ENCODE data around the gene FXYD5. TPM values are rescaled to one million over a fixed set of nuclear protein-coding genes. Genes with fewer than 3 reads are reported as not detected.

Gene FXYD5
- total and polyA plus RNA-seq, 9 of the 15 experiments (the other 6 are each of a cell fraction or from before 2014, with no cell fraction given), result 104 to 537 (median 174) TPM

DNA sequence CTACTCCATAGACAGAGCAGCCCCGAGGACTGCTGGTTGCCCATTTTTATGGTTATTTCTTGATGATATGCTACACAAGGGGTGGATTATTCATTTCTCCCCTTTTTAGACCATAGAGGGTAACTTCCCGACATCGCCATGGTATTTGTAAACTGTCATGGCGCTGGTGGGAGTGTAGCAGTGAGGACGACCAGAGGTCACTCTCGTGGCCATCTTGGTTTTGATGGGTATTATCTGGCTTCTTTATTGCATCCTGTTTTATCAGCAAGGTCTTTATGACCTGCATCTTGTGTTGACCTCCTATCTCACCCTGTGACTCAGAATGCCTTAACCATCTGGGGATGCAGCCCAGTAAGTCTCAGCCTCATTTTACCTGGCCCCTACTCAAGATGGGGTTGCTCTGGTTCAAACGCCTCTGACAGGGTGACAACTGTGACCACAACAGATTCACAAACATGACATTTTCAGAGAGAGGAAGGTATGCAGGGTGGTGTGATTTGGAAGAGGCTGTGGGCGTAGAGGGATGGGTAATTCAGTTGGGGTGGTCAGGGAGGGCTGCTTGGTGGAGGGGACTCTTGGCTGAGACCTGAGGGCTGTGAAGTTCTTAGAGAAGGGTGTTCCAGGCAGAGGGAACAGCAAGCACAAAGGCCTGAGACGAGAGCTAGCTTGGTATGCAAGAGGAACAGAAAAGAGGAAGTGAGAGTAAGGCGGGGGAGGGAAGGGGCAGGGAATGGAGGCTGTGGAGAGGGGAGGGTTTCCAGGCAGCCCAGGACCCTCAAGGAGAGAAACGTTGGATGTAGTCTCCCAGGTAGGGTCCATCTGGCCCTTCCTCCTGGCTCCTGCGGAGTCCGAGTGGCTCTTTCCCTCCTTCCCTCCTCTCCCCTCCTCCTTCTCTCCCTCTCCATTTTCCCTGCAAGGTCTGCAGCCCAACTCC lies 50.5 kb downstream of the FXYD5 start (continued):
- TF ChIP-seq AFF4 (CRISPR knock-in tag; IDR thresholded peaks at IDR 0.05) (no peak), CLOCK (CRISPR knock-in tag; IDR thresholded peaks at IDR 0.05; ENCODE audit: borderline replicate concordance) (peak; percentile 83; the same call in 1 of the 2 replicates), SLC30A9 (CRISPR knock-in tag; IDR thresholded peaks at IDR 0.05) (no peak), XRCC3 (IDR thresholded peaks at IDR 0.05) (no peak), SRSF3 (IDR thresholded peaks at IDR 0.05; ENCODE audit: insufficient read depth, low read length) (no peak), CBX1 (IDR thresholded peaks at IDR 0.05; ENCODE audit: low read depth) (peak; percentile 98), DACH1 (IDR thresholded peaks at IDR 0.05; ENCODE audit: partially characterized antibody) (no peak), ZNF197 (CRISPR knock-in tag; IDR thresholded peaks at IDR 0.05; ENCODE audit: low read depth) (peak; percentile 96), NFE2L1 (tag; IDR thresholded peaks at IDR 0.05; ENCODE audit: borderline replicate concordance, low read depth) (peak; percentile 66; the same call in 1 of the 2 replicates)
- TF ChIP-seq, protein P1, sequence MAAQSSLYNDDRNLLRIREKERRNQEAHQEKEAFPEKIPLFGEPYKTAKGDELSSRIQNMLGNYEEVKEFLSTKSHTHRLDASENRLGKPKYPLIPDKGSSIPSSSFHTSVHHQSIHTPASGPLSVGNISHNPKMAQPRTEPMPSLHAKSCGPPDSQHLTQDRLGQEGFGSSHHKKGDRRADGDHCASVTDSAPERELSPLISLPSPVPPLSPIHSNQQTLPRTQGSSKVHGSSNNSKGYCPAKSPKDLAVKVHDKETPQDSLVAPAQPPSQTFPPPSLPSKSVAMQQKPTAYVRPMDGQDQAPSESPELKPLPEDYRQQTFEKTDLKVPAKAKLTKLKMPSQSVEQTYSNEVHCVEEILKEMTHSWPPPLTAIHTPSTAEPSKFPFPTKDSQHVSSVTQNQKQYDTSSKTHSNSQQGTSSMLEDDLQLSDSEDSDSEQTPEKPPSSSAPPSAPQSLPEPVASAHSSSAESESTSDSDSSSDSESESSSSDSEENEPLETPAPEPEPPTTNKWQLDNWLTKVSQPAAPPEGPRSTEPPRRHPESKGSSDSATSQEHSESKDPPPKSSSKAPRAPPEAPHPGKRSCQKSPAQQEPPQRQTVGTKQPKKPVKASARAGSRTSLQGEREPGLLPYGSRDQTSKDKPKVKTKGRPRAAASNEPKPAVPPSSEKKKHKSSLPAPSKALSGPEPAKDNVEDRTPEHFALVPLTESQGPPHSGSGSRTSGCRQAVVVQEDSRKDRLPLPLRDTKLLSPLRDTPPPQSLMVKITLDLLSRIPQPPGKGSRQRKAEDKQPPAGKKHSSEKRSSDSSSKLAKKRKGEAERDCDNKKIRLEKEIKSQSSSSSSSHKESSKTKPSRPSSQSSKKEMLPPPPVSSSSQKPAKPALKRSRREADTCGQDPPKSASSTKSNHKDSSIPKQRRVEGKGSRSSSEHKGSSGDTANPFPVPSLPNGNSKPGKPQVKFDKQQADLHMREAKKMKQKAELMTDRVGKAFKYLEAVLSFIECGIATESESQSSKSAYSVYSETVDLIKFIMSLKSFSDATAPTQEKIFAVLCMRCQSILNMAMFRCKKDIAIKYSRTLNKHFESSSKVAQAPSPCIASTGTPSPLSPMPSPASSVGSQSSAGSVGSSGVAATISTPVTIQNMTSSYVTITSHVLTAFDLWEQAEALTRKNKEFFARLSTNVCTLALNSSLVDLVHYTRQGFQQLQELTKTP (IDR thresholded peaks at IDR 0.05; ENCODE audit: low read depth in 1 of 2, partially characterized antibody in 2 of 2), result peak in 1 of 2 experiments; percentile 79
- TF ChIP-seq, protein P2, sequence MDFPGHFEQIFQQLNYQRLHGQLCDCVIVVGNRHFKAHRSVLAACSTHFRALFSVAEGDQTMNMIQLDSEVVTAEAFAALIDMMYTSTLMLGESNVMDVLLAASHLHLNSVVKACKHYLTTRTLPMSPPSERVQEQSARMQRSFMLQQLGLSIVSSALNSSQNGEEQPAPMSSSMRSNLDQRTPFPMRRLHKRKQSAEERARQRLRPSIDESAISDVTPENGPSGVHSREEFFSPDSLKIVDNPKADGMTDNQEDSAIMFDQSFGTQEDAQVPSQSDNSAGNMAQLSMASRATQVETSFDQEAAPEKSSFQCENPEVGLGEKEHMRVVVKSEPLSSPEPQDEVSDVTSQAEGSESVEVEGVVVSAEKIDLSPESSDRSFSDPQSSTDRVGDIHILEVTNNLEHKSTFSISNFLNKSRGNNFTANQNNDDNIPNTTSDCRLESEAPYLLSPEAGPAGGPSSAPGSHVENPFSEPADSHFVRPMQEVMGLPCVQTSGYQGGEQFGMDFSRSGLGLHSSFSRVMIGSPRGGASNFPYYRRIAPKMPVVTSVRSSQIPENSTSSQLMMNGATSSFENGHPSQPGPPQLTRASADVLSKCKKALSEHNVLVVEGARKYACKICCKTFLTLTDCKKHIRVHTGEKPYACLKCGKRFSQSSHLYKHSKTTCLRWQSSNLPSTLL (IDR thresholded peaks at IDR 0.05), result no peak
